ENCODE results near the gene HCRT.
A peak's percentile ranks its signal among the peaks of the same experiment; 100 is the strongest.
"Not testable (repeated sequence)": the region's sequence is repeated elsewhere in the genome, so short reads cannot be mapped to it uniquely, and the experiment has no call there.

HCRT gene

GRCh38 chr17:42184713-42185620 is at the start of gene HCRT:
Gene HCRT, minus strand, starts transcription at chr17:42185452. Its CDS starts 87 bp downstream, at chr17:42185365.
- no peak for DNase-seq (ENCODE audit: low read depth, low spot score)

- no peak for DNase-seq (ENCODE audit: low read depth, low spot score)
Measured at GRCh38 chr17:42233994-42234393, 48.7 kb upstream of the HCRT start.

GRCh38 chr17:42233156-42233555 is 47.9 kb upstream of the HCRT start:
- DNase-seq (ENCODE audit: low read depth, low spot score) = no peak

GRCh38 chr17:42230225-42230624 is 45.0 kb upstream of the HCRT start:
- DNase-seq (ENCODE audit: low read depth, low spot score) = no peak

- DNase-seq (ENCODE audit: low read depth, low spot score) = no peak
Measured at GRCh38 chr17:42227849-42228700, 42.8 kb upstream of the HCRT start.

GRCh38 chr17:42225646-42226045 is 40.4 kb upstream of the HCRT start:
- no peak for DNase-seq (ENCODE audit: low read depth, low spot score)

GRCh38 chr17:42224651-42225050 is 39.4 kb upstream of the HCRT start:
- no peak for DNase-seq (ENCODE audit: low read depth, low spot score)

- DNase-seq (ENCODE audit: low read depth, low spot score) = peak; percentile 10
Measured at GRCh38 chr17:42221886-42222745, 36.9 kb upstream of the HCRT start.

- DNase-seq (ENCODE audit: low read depth, low spot score) = not testable (repeated sequence)
Measured at GRCh38 chr17:42219280-42219679, 34.0 kb upstream of the HCRT start.

- DNase-seq (ENCODE audit: low read depth, low spot score) = no peak
Measured at GRCh38 chr17:42214156-42214555, 28.9 kb upstream of the HCRT start.

GRCh38 chr17:42212382-42212781 is 27.1 kb upstream of the HCRT start:
- no peak for DNase-seq (ENCODE audit: low read depth, low spot score)

- DNase-seq (ENCODE audit: low read depth, low spot score) = not testable (repeated sequence)
Measured at GRCh38 chr17:42211921-42212341, 26.7 kb upstream of the HCRT start.

- no peak for DNase-seq (ENCODE audit: low read depth, low spot score)
Measured at GRCh38 chr17:42210046-42210445, 24.8 kb upstream of the HCRT start.

- DNase-seq (ENCODE audit: low read depth, low spot score) = not testable (repeated sequence)
Measured at GRCh38 chr17:42206153-42206612, 20.9 kb upstream of the HCRT start.

- DNase-seq (ENCODE audit: low read depth, low spot score) = no peak
Measured at GRCh38 chr17:42203354-42203753, 18.1 kb upstream of the HCRT start.

- no peak for DNase-seq (ENCODE audit: low read depth, low spot score)
Measured at GRCh38 chr17:42202696-42203095, 17.4 kb upstream of the HCRT start.

GRCh38 chr17:42202159-42202558 is 16.9 kb upstream of the HCRT start:
- DNase-seq (ENCODE audit: low read depth, low spot score) = no peak

GRCh38 chr17:42201458-42201772 is 16.2 kb upstream of the HCRT start:
- DNase-seq (ENCODE audit: low read depth, low spot score) = no peak

GRCh38 chr17:42200706-42201457 is 15.6 kb upstream of the HCRT start:
- DNase-seq (ENCODE audit: low read depth, low spot score) = no peak

GRCh38 chr17:42199416-42200011 is 14.3 kb upstream of the HCRT start:
- DNase-seq (ENCODE audit: low read depth, low spot score) = no peak
